ENCODE data around the gene IFI27L1. TPM values are rescaled to one million over a fixed set of nuclear protein-coding genes. Genes with fewer than 3 reads are reported as not detected.

IFI27L1 gene
- total RNA-seq, 2 donors from 2014 or later = 11.1 to 138 TPM

GRCh38 chr14:94051115-94051514 lies 30.0 kb upstream of the IFI27L1 start:
- Histone ChIP-seq H3K27ac (peak overlapping the region in 1 of 2 donors; percentile 10), H3K9me3 (no peaks in the 10 kb centered on the region), H3K36me3 (peaks cover 3 to 46% of the 10 kb centered on the region in 2 donors), H3K27me3 (replicated peaks; ENCODE audit: insufficient read depth) (no peaks in the 10 kb centered on the region), H3K4me3 (no peak overlapping the region), H3K4me1 (replicated peaks) (no peaks in the 10 kb centered on the region)
- TF ChIP-seq CTCF (IDR thresholded peaks at IDR 0.05) (peak in 3 of 4 experiments; percentile 44 to 45 (median 45)), POLR2A (IDR thresholded peaks at IDR 0.05) (no peak), POLR2AphosphoS5 (IDR thresholded peaks at IDR 0.05) (peak; percentile 21)
- peak; percentile 29 for DNase-seq (ENCODE audit: low spot score)
- intact Hi-C loops (cut with DNase I) = no loop called here
- WGBS = 43% methylated on average over 9 of the region's 9 CpGs

DNA sequence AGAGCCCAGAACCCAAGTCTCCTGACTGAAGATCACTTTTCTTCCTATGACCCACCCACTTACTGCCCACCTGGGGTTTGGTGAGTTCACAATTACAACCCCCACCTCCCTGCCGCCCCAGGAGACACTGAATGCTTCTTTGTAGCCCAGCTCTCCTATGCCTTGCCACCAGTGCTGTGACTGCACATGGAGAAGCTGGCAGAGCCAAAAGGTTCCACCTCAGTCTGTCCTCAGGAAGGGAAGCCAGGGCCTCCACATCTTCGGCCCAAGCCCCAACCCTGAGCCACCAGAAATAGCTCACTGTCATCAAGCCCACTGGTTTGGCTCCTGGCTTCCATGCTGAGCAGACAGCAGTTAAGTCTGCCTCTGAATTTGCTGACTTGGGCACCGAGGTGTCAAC lies 29.3 kb upstream of the IFI27L1 start:
- TF ChIP-seq POLR2AphosphoS5 (IDR thresholded peaks at IDR 0.05) = no peak
- TF ChIP-seq POLR2A (IDR thresholded peaks at IDR 0.05) = no peak
- no peak for TF ChIP-seq CTCF (IDR thresholded peaks at IDR 0.05)
- DNase-seq (ENCODE audit: low spot score) = no peak
- intact Hi-C loops (cut with DNase I) = no loop called here
- Histone ChIP-seq H3K27ac (peak overlapping the region in 1 of 2 donors; percentile 10), H3K36me3 (peaks cover 3 to 40% of the 10 kb centered on the region in 2 donors), H3K4me1 (replicated peaks) (no peaks in the 10 kb centered on the region), H3K27me3 (replicated peaks; ENCODE audit: insufficient read depth) (no peaks in the 10 kb centered on the region), H3K9me3 (no peaks in the 10 kb centered on the region), H3K4me3 (no peak overlapping the region)
- WGBS = 51% methylated on average over 3 of the region's 3 CpGs

- 93% methylated on average over 1 of the region's 1 CpG for WGBS
- intact Hi-C loops (cut with DNase I) = no loop called here
Measured at GRCh38 chr14:94052199-94052598, 28.9 kb upstream of the IFI27L1 start.

DNA sequence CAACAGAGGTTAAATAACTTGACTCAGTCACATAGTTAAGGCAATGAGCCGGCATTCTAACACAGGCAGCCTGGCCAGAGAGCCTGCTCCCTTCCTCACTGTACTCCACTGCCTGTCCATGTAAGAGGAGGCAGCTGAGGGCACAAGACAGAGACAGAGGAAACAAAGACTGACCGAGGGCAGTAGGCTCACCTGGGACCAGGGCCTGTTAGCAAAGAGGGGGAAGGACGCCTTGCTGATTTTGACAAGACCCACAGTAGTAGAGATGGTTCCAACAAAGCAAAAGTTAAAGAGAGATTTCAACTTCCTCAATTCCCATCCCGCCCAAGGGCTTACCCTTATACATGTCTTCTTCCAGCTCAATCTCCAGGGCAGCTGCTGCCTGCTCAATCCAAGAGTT lies 28.4 kb upstream of the IFI27L1 start:
- Histone ChIP-seq H3K36me3 (peaks cover 3 to 32% of the 10 kb centered on the region in 2 donors), H3K27ac (no peak overlapping the region), H3K9me3 (no peaks in the 10 kb centered on the region), H3K4me1 (replicated peaks) (no peaks in the 10 kb centered on the region), H3K4me3 (no peak overlapping the region), H3K27me3 (replicated peaks; ENCODE audit: insufficient read depth) (no peaks in the 10 kb centered on the region)
- no peak for TF ChIP-seq CTCF (IDR thresholded peaks at IDR 0.05)
- TF ChIP-seq POLR2A (IDR thresholded peaks at IDR 0.05) = no peak
- no peak for TF ChIP-seq POLR2AphosphoS5 (IDR thresholded peaks at IDR 0.05)
- no peak for DNase-seq (ENCODE audit: low spot score)
- intact Hi-C loops (cut with DNase I) = no loop called here
- 89% methylated on average over 4 of the region's 4 CpGs for WGBS

More at GRCh38 chr14:94052199-94052598, 28.9 kb upstream of the IFI27L1 start:
- TF ChIP-seq POLR2A (IDR thresholded peaks at IDR 0.05) (no peak), POLR2AphosphoS5 (IDR thresholded peaks at IDR 0.05) (no peak), CTCF (IDR thresholded peaks at IDR 0.05) (no peak)
- no peaks in the 10 kb centered on the region for H3K27me3 ChIP-seq (replicated peaks; ENCODE audit: insufficient read depth)
- peak overlapping the region in 1 of 2 donors; percentile 10 for H3K27ac ChIP-seq
- no peak for DNase-seq (ENCODE audit: low spot score)
- H3K36me3 ChIP-seq = peaks cover 3 to 36% of the 10 kb centered on the region in 2 donors
- no peaks in the 10 kb centered on the region for H3K4me1 ChIP-seq (replicated peaks)
- H3K4me3 ChIP-seq = no peak overlapping the region
- no peaks in the 10 kb centered on the region for H3K9me3 ChIP-seq

GRCh38 chr14:94054401-94054800 lies 26.7 kb upstream of the IFI27L1 start:
- 100% methylated on average over 1 of the region's 1 CpG for WGBS
- Histone ChIP-seq H3K4me3 (no peak overlapping the region), H3K27ac (no peak overlapping the region), H3K36me3 (peaks cover 3 to 24% of the 10 kb centered on the region in 2 donors), H3K9me3 (no peaks in the 10 kb centered on the region), H3K27me3 (replicated peaks; ENCODE audit: insufficient read depth) (no peaks in the 10 kb centered on the region), H3K4me1 (replicated peaks) (no peaks in the 10 kb centered on the region)
- intact Hi-C loops (cut with DNase I) = no loop called here
- no peak for DNase-seq (ENCODE audit: low spot score)
- no peak for TF ChIP-seq POLR2A (IDR thresholded peaks at IDR 0.05)
- no peak for TF ChIP-seq POLR2AphosphoS5 (IDR thresholded peaks at IDR 0.05)
- no peak for TF ChIP-seq CTCF (IDR thresholded peaks at IDR 0.05)
